Loucy (cell line): ENCODE data around the gene GNAS-AS1.

Experiments used
- EZH2phosphoT487 ChIP-seq: fragments of 200-600 bp; IDR thresholded peaks from 2 replicates; pipeline ENCODE4 v1.6.1; 2018; ENCODE audit warnings: antibody characterized with exemption, mild to moderate bottlenecking, moderate library complexity, borderline replicate concordance
- TF ChIP-seq, protein P1 (sequence below): fragments of 200-600 bp; sonication (generic); conservative IDR thresholded peaks from 2 replicates; pipeline ENCODE4 v1.5.1; 2014; ENCODE audit warnings: mild to moderate bottlenecking, antibody characterized with exemption, low read length

DNA sequence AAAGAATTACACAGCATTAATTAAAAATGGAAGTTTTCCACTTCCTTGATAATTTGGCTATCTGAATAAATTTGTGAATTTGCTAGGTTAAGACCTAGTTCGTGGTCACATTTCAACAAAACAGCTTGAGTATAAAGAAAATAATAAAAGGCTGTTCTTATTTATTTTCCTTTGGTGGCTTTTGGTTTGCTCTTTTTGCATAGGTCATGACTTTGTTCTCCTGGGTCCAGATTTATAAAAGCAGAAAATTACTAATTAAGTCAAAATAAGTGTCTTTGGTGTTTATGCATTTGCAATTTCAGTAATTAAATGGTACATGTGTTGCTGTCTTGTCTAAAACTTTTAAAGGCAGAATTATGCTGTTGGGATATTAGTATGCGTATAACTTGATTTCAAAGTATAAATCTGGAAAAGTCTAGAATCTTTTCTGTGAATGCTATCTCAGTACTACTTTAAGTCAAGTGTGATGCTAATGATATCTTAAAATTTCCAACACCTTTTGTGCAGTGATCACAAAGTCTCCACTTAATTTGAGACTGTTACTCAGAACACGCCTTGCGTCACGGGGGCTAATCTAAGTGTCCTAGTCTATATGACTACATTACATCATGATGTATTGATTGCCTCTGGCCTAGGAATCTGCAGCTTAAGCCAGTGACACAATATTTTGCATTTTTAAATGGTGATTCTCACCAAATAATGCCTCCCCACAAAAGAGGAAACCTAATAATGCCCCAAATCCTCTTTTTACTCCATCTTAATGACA lies 42.8 kb upstream of the GNAS-AS1 start:
- TF ChIP-seq, protein P1, sequence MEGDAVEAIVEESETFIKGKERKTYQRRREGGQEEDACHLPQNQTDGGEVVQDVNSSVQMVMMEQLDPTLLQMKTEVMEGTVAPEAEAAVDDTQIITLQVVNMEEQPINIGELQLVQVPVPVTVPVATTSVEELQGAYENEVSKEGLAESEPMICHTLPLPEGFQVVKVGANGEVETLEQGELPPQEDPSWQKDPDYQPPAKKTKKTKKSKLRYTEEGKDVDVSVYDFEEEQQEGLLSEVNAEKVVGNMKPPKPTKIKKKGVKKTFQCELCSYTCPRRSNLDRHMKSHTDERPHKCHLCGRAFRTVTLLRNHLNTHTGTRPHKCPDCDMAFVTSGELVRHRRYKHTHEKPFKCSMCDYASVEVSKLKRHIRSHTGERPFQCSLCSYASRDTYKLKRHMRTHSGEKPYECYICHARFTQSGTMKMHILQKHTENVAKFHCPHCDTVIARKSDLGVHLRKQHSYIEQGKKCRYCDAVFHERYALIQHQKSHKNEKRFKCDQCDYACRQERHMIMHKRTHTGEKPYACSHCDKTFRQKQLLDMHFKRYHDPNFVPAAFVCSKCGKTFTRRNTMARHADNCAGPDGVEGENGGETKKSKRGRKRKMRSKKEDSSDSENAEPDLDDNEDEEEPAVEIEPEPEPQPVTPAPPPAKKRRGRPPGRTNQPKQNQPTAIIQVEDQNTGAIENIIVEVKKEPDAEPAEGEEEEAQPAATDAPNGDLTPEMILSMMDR: no peak
- no peak for TF ChIP-seq EZH2phosphoT487
